ENCODE results near the gene SPEG. TPM values are rescaled to one million over a fixed set of nuclear protein-coding genes. Genes with fewer than 3 reads are reported as not detected.

SPEG gene
- total and polyA plus RNA-seq, 2 of the 8 experiments (the other 6 are each of a cell fraction or from before 2014, with no cell fraction given): 19.9 to 32.0 TPM

GRCh38 chr2:219449609-219450008 lies 15.0 kb downstream of the SPEG start:
- H2BK5ac ChIP-seq (ENCODE audit: low read depth, low read length): no peak overlapping the region
- H3K79me2 ChIP-seq (ENCODE audit: control insufficient read depth in 1 of 2, insufficient read depth in 2 of 2, low read length in 2 of 2): no peaks in the 10 kb centered on the region
- ChIA-PET POLR2A (ENCODE audit: partially characterized antibody) (interaction anchor here (0.6 to 2.6 kb wide), 5 partner anchors 8 to 58 kb away, joined by 3 to 11 read pairs (median 6); no protein-coding TSS in a partner anchor), CTCF (ENCODE audit: partially characterized antibody) (interaction anchor here (1.0 to 113.1 kb wide), 4 partner anchors 9 to 119 kb away, joined by 3 to 7248 read pairs (median 3660); partner anchors contain the start of genes ASIC4, CHPF, DES and GMPPA)
- H2BK12ac ChIP-seq (ENCODE audit: low read depth, low read length): no peak overlapping the region
- no peak overlapping the region for H3K18ac ChIP-seq (ENCODE audit: extremely low read depth, low read length)
- H2BK15ac ChIP-seq (ENCODE audit: low read length): no peak overlapping the region
- no peak overlapping the region for H3K27ac ChIP-seq (ENCODE audit: low read depth, low read length)
- peak overlapping the region; percentile 65; the same call in 1 of the 2 replicates for H2AK5ac ChIP-seq (ENCODE audit: low read depth, low read length)
- 86% methylated on average over 5 of the region's 5 CpGs; no CpG with 5 or more reads in 1 of the 2 experiments for WGBS, 2 experiments (ENCODE audit: extremely low coverage in 1 of 2, insufficient coverage in 1 of 2, insufficient read length in 1 of 2, insufficient replicate concordance in 2 of 2, low coverage in 1 of 2, low lambda C conversion rate in 2 of 2, missing lambda C conversion rate in 1 of 2)
- no peak overlapping the region for H2BK20ac ChIP-seq (ENCODE audit: low read length)
- H3K36me3 ChIP-seq (ENCODE audit: control insufficient read depth in 2 of 4, insufficient read depth in 4 of 4, low read length in 3 of 4): no peaks in the 10 kb centered on the region
- H3K23ac ChIP-seq (ENCODE audit: insufficient read length): no peak overlapping the region
- FAIRE-seq: no peak
- 0 out of 4 replicates have a peak overlapping the region, but pooled peaks of 1 of the 2 experiments have one; percentile 51 for H3K4me2 ChIP-seq (ENCODE audit: insufficient read depth in 1 of 2, low read depth in 2 of 2, low read length in 2 of 2)
- H4K5ac ChIP-seq (ENCODE audit: insufficient read length, low read depth, low read length): no peak overlapping the region
- no peak overlapping the region for H2BK120ac ChIP-seq (replicated peaks; ENCODE audit: low read depth, low read length)
- H2AFZ ChIP-seq (ENCODE audit: low read length): no peak overlapping the region
- H3K14ac ChIP-seq (ENCODE audit: insufficient read length): no peak overlapping the region
- peaks cover 0 to 26% (median 14%) of the 10 kb centered on the region in 4 experiments; a peak in 6 of 7 replicates for H3K4me1 ChIP-seq (replicated peaks in 1 of 4; ENCODE audit: control insufficient read depth in 3 of 4, insufficient read depth in 4 of 4, low read length in 3 of 4)
- H3K27me3 ChIP-seq (replicated peaks in 1 of 4; ENCODE audit: control insufficient read depth in 3 of 4, extremely low read depth in 1 of 4, insufficient read depth in 3 of 4, low read length in 3 of 4): peaks cover 6 to 23% (median 20%) of the 10 kb centered on the region in 4 experiments
- H4K8ac ChIP-seq (ENCODE audit: extremely low read depth, insufficient read depth, low read length): no peak overlapping the region
- peaks cover 7% of the 10 kb centered on the region; the same call in 1 of the 2 replicates for H3K23me2 ChIP-seq (ENCODE audit: low read depth, low read length)
- H3K4me3 ChIP-seq (ENCODE audit: extremely low read depth in 1 of 4, insufficient read depth in 2 of 4, low read depth in 3 of 4, low read length in 4 of 4): no peak overlapping the region
- no peaks in the 10 kb centered on the region for H3K9me3 ChIP-seq (ENCODE audit: insufficient read depth in 2 of 2, low read depth in 1 of 2, low read length in 1 of 2)
- H4K20me1 ChIP-seq (replicated peaks in 1 of 2; ENCODE audit: control insufficient read depth in 1 of 2, insufficient read depth in 2 of 2, low read length in 2 of 2): peaks cover 2 to 7% of the 10 kb centered on the region in 2 experiments
- no peak overlapping the region for H4K91ac ChIP-seq (replicated peaks; ENCODE audit: insufficient read length, low read length)
- TF ChIP-seq NANOG (IDR thresholded peaks at IDR 0.05; ENCODE audit: insufficient read depth, low read depth, low read length, poor library complexity, severe bottlenecking) (no peak), POLR2AphosphoS5 (IDR thresholded peaks at IDR 0.05; ENCODE audit: low read depth, low read length) (0 out of 2 replicates have a peak, but pooled peaks have one; percentile 10)
- no peak overlapping the region for H3K9ac ChIP-seq (replicated peaks in 1 of 4; ENCODE audit: extremely low read depth in 1 of 4, low read depth in 3 of 4, low read length in 3 of 4)
- no peak overlapping the region for H3K4ac ChIP-seq (replicated peaks; ENCODE audit: insufficient read length, low read depth, low read length)
- no peaks in the 10 kb centered on the region for H3K79me1 ChIP-seq (ENCODE audit: low read depth, low read length)
- DNase-seq (ENCODE audit: low read depth in 1 of 2, low spot score in 2 of 2): no peak
- no peak overlapping the region for H3K56ac ChIP-seq (replicated peaks; ENCODE audit: insufficient read length, low read depth, low read length)
